Spleen (tissue), 7 donors: Measurements from ENCODE around the gene TENM3.

ENCODE experiments used
- CTCF ChIP-seq, 11 experiments: fragments of 200-600 bp in 7 of 11; fragments of 450-650 bp in 4 of 11; sonication (generic) in 4 of 11; IDR thresholded peaks in 8 of 11; conservative IDR thresholded peaks in 3 of 11; 1 replicate in 7 of 11; 2 replicates in 4 of 11; pipeline versions ENCODE4 v1.4.0 to v1.8.0; 2016 to 2021; ENCODE audit warnings: antibody characterized with exemption in 11 of 11, inconsistent platforms in 4 of 11, mild to moderate bottlenecking in 1 of 11
- POLR2A ChIP-seq, 3 donors: fragments of 450-650 bp; IDR thresholded peaks; one replicate each; pipeline ENCODE4 v1.5.1; 2017; ENCODE audit warnings: antibody characterized with exemption in 3 of 3, mild to moderate bottlenecking in 1 of 3
- donor health status: DM: no; HTN: no; CAD: no; lungs with moderate emphysema.
- donor health status: DM: no; HTN: no; CAD: no.
- donor health status: DM: no; HTN: no; CAD: no.

DNA sequence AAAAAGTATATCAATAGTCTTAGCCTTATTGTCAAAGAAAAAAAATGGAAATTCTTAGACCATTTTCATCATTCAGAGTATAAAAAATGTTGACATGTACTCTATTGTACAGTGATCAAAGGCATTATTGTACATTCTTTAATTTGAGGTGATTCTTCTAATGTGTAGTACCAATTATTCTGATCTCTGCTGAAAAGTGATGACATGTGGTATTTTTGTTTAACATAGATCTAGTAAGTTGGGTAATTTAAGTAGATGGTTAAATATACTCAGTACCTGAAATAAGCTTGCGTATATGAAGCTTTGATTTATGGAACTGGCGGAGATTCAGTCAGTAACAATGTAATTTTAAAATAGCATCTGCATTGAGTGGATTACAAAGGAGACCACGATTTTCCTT is 5.1 kb downstream of the TENM3 start:
- no peak for TF ChIP-seq POLR2A (IDR thresholded peaks at IDR 0.05)
- TF ChIP-seq CTCF (IDR thresholded peaks at IDR 0.05 in 8 of 11, conservative IDR thresholded peaks at IDR 0.05 in 3 of 11): no peak
